HEK293T (cell line): ENCODE data around the gene FAM171A1.
"Not testable (repeated sequence)": the region's sequence is repeated elsewhere in the genome, so short reads cannot be mapped to it uniquely, and the experiment has no call there.

Experiments used
- CTCF ChIA-PET: fragments of 350-600 bp; formaldehyde crosslinking; extraction: SDS; loops from one replicate; lab custom pipeline; 2021; ENCODE audit warnings: antibody characterized with exemption, inconsistent platforms; lab: Yijun Ruan, JAX
- POLR2A ChIA-PET: fragments of 350-600 bp; formaldehyde crosslinking; extraction: SDS; loops from one replicate; lab custom pipeline; 2020; ENCODE audit warnings: antibody characterized with exemption, inconsistent platforms; lab: Yijun Ruan, JAX
- DNase-seq: peaks from one replicate; pipeline ENCODE4 v3.0.0; 2012; ENCODE audit warnings: mixed read lengths; ENCODE audit errors: extremely low spot score
- ARNT ChIP-seq: fragments of 450-650 bp; IDR thresholded peaks from 2 replicates; pipeline ENCODE4 v1.6.1; 2017; ENCODE audit warnings: mild to moderate bottlenecking
- BHLHE40 ChIP-seq: fragments of 450-650 bp; IDR thresholded peaks from 2 replicates; pipeline ENCODE4 v1.6.1; 2016; ENCODE audit warnings: mild to moderate bottlenecking, moderate library complexity, borderline replicate concordance
- CTBP1 ChIP-seq: fragments of 450-650 bp; IDR thresholded peaks from 2 replicates; pipeline ENCODE4 v1.6.1; 2016; ENCODE audit warnings: borderline replicate concordance
- ELF4 ChIP-seq: fragments of 450-650 bp; IDR thresholded peaks from 2 replicates; pipeline ENCODE4 v1.6.1; 2017; ENCODE audit warnings: antibody characterized with exemption
- FOXA1 ChIP-seq: fragments of 450-650 bp; IDR thresholded peaks from 2 replicates; pipeline ENCODE4 v1.6.1; 2016; ENCODE audit warnings: mild to moderate bottlenecking
- FOXK2 ChIP-seq: fragments of 450-650 bp; IDR thresholded peaks from 2 replicates; pipeline ENCODE4 v1.6.1; 2016; ENCODE audit warnings: mild to moderate bottlenecking
- FOXM1 ChIP-seq: fragments of 450-650 bp; IDR thresholded peaks from 2 replicates; pipeline ENCODE4 v1.6.1; 2017; ENCODE audit warnings: mild to moderate bottlenecking, borderline replicate concordance
- HDGF ChIP-seq: fragments of 450-650 bp; IDR thresholded peaks from 2 replicates; pipeline ENCODE4 v1.6.1; 2017; ENCODE audit warnings: antibody characterized with exemption, borderline replicate concordance
- L3MBTL2 ChIP-seq: fragments of 450-650 bp; conservative IDR thresholded peaks from 2 replicates; pipeline ENCODE4 v1.6.1; 2016; ENCODE audit warnings: mild to moderate bottlenecking
- LEF1 ChIP-seq: fragments of 450-650 bp; IDR thresholded peaks from 2 replicates; pipeline ENCODE4 v1.6.1; 2017; ENCODE audit warnings: mild to moderate bottlenecking, borderline replicate concordance
- NFRKB ChIP-seq: fragments of 450-650 bp; IDR thresholded peaks from 2 replicates; pipeline ENCODE4 v1.6.1; 2016; ENCODE audit warnings: mild to moderate bottlenecking, moderate library complexity
- PKNOX1 ChIP-seq: fragments of 450-650 bp; IDR thresholded peaks from 2 replicates; pipeline ENCODE4 v1.6.1; 2016
- SP1 ChIP-seq: fragments of 450-650 bp; IDR thresholded peaks from 2 replicates; pipeline ENCODE4 v1.6.1; 2017
- SUZ12 ChIP-seq: fragments of 450-650 bp; IDR thresholded peaks from 2 replicates; pipeline ENCODE4 v1.6.1; 2016; ENCODE audit warnings: mild to moderate bottlenecking
- TARDBP ChIP-seq: fragments of 450-650 bp; IDR thresholded peaks from 2 replicates; pipeline ENCODE4 v1.6.1; 2016
- ZNF384 ChIP-seq: fragments of 450-650 bp; IDR thresholded peaks from 2 replicates; pipeline ENCODE4 v1.6.1; 2016

Gene FAM171A1

DNA sequence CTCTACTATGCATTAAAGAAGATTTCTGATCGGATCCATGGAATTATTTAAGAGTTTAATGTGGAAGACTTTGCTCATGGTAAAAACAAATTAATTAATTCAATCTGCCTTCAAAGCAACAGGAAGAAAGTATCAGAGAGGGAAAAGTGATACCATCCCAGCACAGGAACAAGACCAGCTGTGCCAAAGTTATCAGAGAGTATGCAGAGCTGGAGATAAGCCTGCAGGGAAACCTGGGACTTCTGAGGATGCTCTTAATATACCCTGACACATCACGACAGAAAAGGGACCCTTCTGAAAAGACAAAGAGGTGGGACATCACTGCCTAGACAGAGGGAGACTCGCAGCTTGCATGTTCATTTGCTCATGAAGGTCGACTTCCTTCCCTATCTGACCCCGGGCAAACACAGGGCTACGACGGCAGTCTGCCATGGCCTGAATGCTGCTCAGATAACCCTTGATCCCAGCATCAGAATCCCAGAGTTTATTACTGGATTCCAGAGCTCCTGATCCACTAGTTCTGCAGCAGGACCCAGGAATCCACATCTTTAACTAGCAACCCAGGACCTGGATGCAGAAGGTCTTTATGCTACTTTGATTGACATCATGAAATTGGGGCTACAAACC is 29.5 kb downstream of the FAM171A1 start:
- ChIA-PET POLR2A (no interaction called here), CTCF (no interaction called here)
- DNase-seq = no peak
- TF ChIP-seq HDGF (no peak), CTBP1 (no peak), SP1 (no peak), PKNOX1 (no peak), FOXM1 (no peak), ARNT (no peak), NFRKB (no peak)

- CTCF ChIA-PET = no interaction called here
- DNase-seq = no peak
- TF ChIP-seq SP1 = no peak
- TF ChIP-seq FOXK2 = no peak
- no peak for TF ChIP-seq ELF4
- TF ChIP-seq NFRKB = no peak
- TF ChIP-seq SUZ12 = no peak
- TF ChIP-seq CTBP1 = no peak
- POLR2A ChIA-PET = no interaction called here
Measured at GRCh38 chr10:15339892-15340291, 31.2 kb downstream of the FAM171A1 start.

DNA sequence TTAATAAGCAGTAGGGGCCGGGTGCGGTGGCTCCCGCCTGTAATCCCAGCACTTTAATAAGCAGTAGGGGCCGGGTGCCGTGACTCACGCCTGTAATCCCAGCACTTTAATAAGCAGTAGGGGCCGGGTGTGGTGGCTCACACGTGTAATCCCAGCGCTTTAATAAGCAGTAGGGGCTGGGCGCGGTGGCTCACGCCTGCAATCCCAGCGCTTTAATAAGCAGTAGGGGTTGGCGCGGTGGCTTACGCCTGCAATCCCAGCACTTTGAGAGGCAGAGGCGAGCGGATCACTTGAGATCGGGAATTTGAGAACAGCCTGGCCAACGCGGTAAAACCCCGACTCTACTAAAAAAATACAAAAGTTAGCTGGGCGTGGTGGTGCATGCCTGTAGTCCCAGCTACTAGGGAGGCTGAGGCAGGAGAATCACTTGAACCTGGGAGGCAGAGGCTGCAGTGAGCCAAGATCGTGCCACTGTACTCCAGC is 33.6 kb downstream of the FAM171A1 start:
- POLR2A ChIA-PET, CTCF ChIA-PET, DNase-seq: not testable (repeated sequence)

DNA sequence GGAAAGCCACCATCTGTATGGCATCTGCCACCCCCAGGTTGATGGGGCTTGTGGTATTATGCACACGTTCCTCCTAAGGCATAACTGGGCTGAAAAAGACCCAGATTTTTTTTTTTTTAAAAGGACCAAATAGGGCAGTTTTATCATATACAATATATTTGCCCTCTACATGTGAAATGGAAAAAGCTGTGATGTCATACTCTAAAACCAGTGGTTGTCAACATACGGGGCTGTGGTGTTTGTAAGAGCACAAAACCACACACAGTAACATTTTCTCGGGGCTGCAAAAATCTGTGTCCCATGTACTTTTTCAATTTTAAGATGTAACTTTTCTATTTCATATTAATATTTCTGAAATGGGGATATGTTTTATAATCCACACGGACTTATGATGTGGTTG is 34.9 kb downstream of the FAM171A1 start:
- ChIA-PET POLR2A (no interaction called here), CTCF (no interaction called here)
- TF ChIP-seq HDGF = no peak
- no peak for TF ChIP-seq BHLHE40
- TF ChIP-seq NFRKB = no peak
- TF ChIP-seq FOXK2 = no peak
- TF ChIP-seq L3MBTL2 = no peak
- no peak for TF ChIP-seq SUZ12
- TF ChIP-seq PKNOX1 = no peak
- DNase-seq = no peak

- no peak for DNase-seq
- TF ChIP-seq ZNF384 (no peak), HDGF (no peak), LEF1 (no peak), NFRKB (no peak), CTBP1 (no peak), SUZ12 (no peak), TARDBP (no peak), ARNT (no peak), PKNOX1 (no peak), FOXM1 (no peak)
- POLR2A ChIA-PET = no interaction called here
- CTCF ChIA-PET = no interaction called here
Measured at GRCh38 chr10:15335508-15335907, 35.6 kb downstream of the FAM171A1 start.

DNA sequence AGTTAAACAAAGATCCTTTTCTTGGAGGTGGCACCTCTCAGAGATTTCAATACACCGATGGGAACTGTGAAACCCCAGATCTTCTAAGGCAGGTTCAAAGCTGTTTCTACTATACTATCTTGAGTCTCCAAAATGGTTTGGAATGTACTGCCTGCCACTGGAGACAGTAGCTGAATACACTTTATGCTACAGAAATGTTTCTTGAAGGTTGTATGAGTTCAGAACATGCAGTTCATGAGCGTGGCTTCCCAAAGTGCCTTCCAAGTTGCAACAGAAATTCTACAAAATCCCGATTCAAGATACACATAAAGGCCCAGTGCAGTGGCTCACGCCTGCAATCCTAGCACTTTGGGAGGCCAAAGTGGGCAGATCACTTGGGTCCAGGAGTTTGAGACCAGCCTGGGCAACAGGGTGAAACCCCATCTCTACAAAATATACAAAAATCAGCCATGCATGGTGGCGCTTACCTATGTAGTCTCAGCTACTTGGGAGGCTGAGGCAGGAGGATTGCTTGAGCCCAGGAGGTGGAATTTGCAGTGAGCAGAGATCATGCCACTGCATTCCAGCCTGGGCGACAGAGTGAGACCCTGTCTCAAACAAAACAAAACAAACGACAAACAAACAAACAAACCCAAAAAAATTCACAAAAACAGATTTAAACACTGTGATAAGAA is 36.3 kb downstream of the FAM171A1 start:
- no peak for DNase-seq
- CTCF ChIA-PET = no interaction called here
- POLR2A ChIA-PET = no interaction called here
- TF ChIP-seq BHLHE40 = no peak
- no peak for TF ChIP-seq TARDBP
- no peak for TF ChIP-seq CTBP1
- TF ChIP-seq SP1 = no peak
- no peak for TF ChIP-seq ARNT
- no peak for TF ChIP-seq PKNOX1
- no peak for TF ChIP-seq ZNF384
- no peak for TF ChIP-seq FOXK2
- no peak for TF ChIP-seq LEF1
- TF ChIP-seq NFRKB = no peak
- no peak for TF ChIP-seq FOXM1
- TF ChIP-seq FOXA1 = no peak
- no peak for TF ChIP-seq L3MBTL2
- TF ChIP-seq SUZ12 = no peak
- TF ChIP-seq HDGF = no peak
- TF ChIP-seq ELF4 = no peak
